ENCODE measurements around the gene DUSP9.
"Not testable (repeated sequence)": the region's sequence is repeated elsewhere in the genome, so short reads cannot be mapped to it uniquely, and the experiment has no call there.

DUSP9 gene

GRCh38 chrX:153670748-153671588 lies 24.0 kb downstream of the DUSP9 start:
- DNase-seq (ENCODE audit: extremely low read depth in 1 of 2, low read depth in 1 of 2), result no peak

GRCh38 chrX:153671589-153672530 lies 24.9 kb downstream of the DUSP9 start:
- no peak for DNase-seq (ENCODE audit: extremely low read depth in 1 of 2, low read depth in 1 of 2)

- DNase-seq (ENCODE audit: extremely low read depth in 1 of 2, low read depth in 1 of 2), result no peak
These were observed 25.8 kb downstream of the DUSP9 start for GRCh38 chrX:153672531-153673427.

GRCh38 chrX:153673428-153674218 lies 26.6 kb downstream of the DUSP9 start, which contains the start of gene PNCK:
PNCK (minus strand) TSS chrX:153673813; CDS start chrX:153673076, 737 bp downstream.
- no peak for DNase-seq (ENCODE audit: extremely low read depth in 1 of 2, low read depth in 1 of 2)

GRCh38 chrX:153674219-153674851 lies 27.3 kb downstream of the DUSP9 start:
- DNase-seq (ENCODE audit: extremely low read depth in 1 of 2, low read depth in 1 of 2), result no peak

GRCh38 chrX:153681175-153681574 lies 34.2 kb downstream of the DUSP9 start:
- no peak for DNase-seq (ENCODE audit: extremely low read depth in 1 of 2, low read depth in 1 of 2)

GRCh38 chrX:153683486-153683885 lies 36.5 kb downstream of the DUSP9 start:
- not testable (repeated sequence) for DNase-seq (ENCODE audit: extremely low read depth in 1 of 2, low read depth in 1 of 2)

- DNase-seq (ENCODE audit: extremely low read depth in 1 of 2, low read depth in 1 of 2), result no peak
These were observed 37.6 kb downstream of the DUSP9 start for GRCh38 chrX:153684467-153685155.

GRCh38 chrX:153685156-153685536 lies 38.1 kb downstream of the DUSP9 start:
- DNase-seq (ENCODE audit: extremely low read depth in 1 of 2, low read depth in 1 of 2), result no peak

GRCh38 chrX:153685751-153686696 lies 39.0 kb downstream of the DUSP9 start:
- DNase-seq (ENCODE audit: extremely low read depth in 1 of 2, low read depth in 1 of 2), result no peak

- no peak for DNase-seq (ENCODE audit: extremely low read depth in 1 of 2, low read depth in 1 of 2)
These were observed 39.7 kb downstream of the DUSP9 start for GRCh38 chrX:153686711-153687110.

- peak in 1 of 2 donors; percentile 8 for DNase-seq (ENCODE audit: extremely low read depth in 1 of 2, low read depth in 1 of 2)
These were observed 40.4 kb downstream of the DUSP9 start, which contains the start of gene SLC6A8 for GRCh38 chrX:153687121-153688039. SLC6A8 (plus strand) TSS chrX:153687926; CDS start chrX:153688575, 649 bp downstream.

- DNase-seq (ENCODE audit: extremely low read depth in 1 of 2, low read depth in 1 of 2), result no peak
These were observed 41.1 kb downstream of the DUSP9 start for GRCh38 chrX:153688071-153688470.

- no peak for DNase-seq (ENCODE audit: extremely low read depth in 1 of 2, low read depth in 1 of 2)
These were observed 41.5 kb downstream of the DUSP9 start for GRCh38 chrX:153688506-153688905.

- no peak for DNase-seq (ENCODE audit: extremely low read depth in 1 of 2, low read depth in 1 of 2)
These were observed 42.0 kb downstream of the DUSP9 start for GRCh38 chrX:153688911-153689590.
